Left ventricle myocardium superior (tissue), 1 donor: Measurements from ENCODE around the gene TRIM14. TPM values are rescaled to one million over a fixed set of nuclear protein-coding genes. Genes with fewer than 3 reads are reported as not detected.
A peak's percentile ranks its signal among the peaks of the same experiment; 100 is the strongest.
"Not testable (repeated sequence)": the region's sequence is repeated elsewhere in the genome, so short reads cannot be mapped to it uniquely, and the experiment has no call there.

Experiments
- ATAC-seq: fragments of 200-7000 bp; cut with Tn5 transposase; one replicate; pipeline ENCODE4 v1.9.1; 2020; ENCODE audit warnings: mild to moderate bottlenecking, moderate library complexity
- DNase-seq: peaks from one replicate; pipeline ENCODE4 v3.0.0-alpha.2; 2020
- intact Hi-C: fragments of 100-400 bp; cut with micrococcal nuclease; formaldehyde crosslinking; loops from one replicate; pipeline ENCODE4 v1.11.0; 2022
- total RNA-seq: library from RNA; stranded (reverse); fragmentation: NEBNext Ultra II Directional; extraction: Animal tissue kit (Norgen Biotek cat#: 25700); gene quantifications from one replicate; pipeline ENCODE4 v1.2.1, GENCODE V29; 2021
- donor health status: DM: no; HTN: yes; CAD: no; lungs with severe emphysema.

The TRIM14 gene
- total RNA-seq, 1 donor from 2014 or later: 4.0 TPM

GRCh38 chr9:98034593-98035546, 84.2 kb downstream of the TRIM14 start:
- intact Hi-C loops: loop anchor here (10.0 kb wide), 2 partner anchors 50 to 110 kb away; partner anchors contain the start of genes ANP32B and TRMO
- DNase-seq: peak; percentile 85
- ATAC-seq: peak; percentile 85

- intact Hi-C loops: loop anchor here (10.0 kb wide), 2 partner anchors 47 to 107 kb away; partner anchors contain the start of genes ANP32B and TRMO
- no peak for ATAC-seq
Measured at GRCh38 chr9:98031935-98032334, 87.1 kb downstream of the TRIM14 start.

GRCh38 chr9:98031169-98031568, 87.9 kb downstream of the TRIM14 start:
- intact Hi-C loops: loop anchor here (10.0 kb wide), 2 partner anchors 46 to 106 kb away; partner anchors contain the start of genes ANP32B and TRMO
- no peak for ATAC-seq

More at GRCh38 chr9:98031935-98032334, 87.1 kb downstream of the TRIM14 start:
- no peak for DNase-seq

GRCh38 chr9:98024702-98025101, 94.3 kb downstream of the TRIM14 start:
- intact Hi-C loops: no loop called here
- ATAC-seq (no peak), DNase-seq (no peak)

More at GRCh38 chr9:98031169-98031568, 87.9 kb downstream of the TRIM14 start:
- no peak for DNase-seq

GRCh38 chr9:98022447-98022846, 96.6 kb downstream of the TRIM14 start:
- ATAC-seq: no peak
- intact Hi-C loops: no loop called here
- DNase-seq: no peak

- intact Hi-C loops: no loop called here
- ATAC-seq: peak; percentile 92
- peak; percentile 77 for DNase-seq
Measured at GRCh38 chr9:98021306-98022040, 97.5 kb downstream of the TRIM14 start.

GRCh38 chr9:98020476-98021145, 98.4 kb downstream of the TRIM14 start:
- intact Hi-C loops: no loop called here
- ATAC-seq (no peak), DNase-seq (no peak)

- intact Hi-C loops, DNase-seq, ATAC-seq: not testable (repeated sequence)
Measured at GRCh38 chr9:98019869-98020268, 99.2 kb downstream of the TRIM14 start.

Other genes starting within 250 kb of the TRIM14 start
- 6.0 TPM for gene TRMO, start 196.7 kb downstream of the TRIM14 start, total RNA-seq
- gene HEMGN, start 181.1 kb downstream of the TRIM14 start, total RNA-seq: not detected
- 49.1 TPM for gene ANP32B, start 135.9 kb downstream of the TRIM14 start, total RNA-seq
- gene NANS, start 62.5 kb downstream of the TRIM14 start, total RNA-seq: 35.9 TPM
- gene CORO2A, start 73.4 kb upstream of the TRIM14 start, total RNA-seq: 0.35 TPM
- 2.8 TPM for gene TBC1D2, start 136.4 kb upstream of the TRIM14 start, total RNA-seq